DMS 273 (cell line): Measurements from ENCODE around the gene EPB41L4B.
A peak's percentile ranks its signal among the peaks of the same experiment; 100 is the strongest.
"Not testable (repeated sequence)": the region's sequence is repeated elsewhere in the genome, so short reads cannot be mapped to it uniquely, and the experiment has no call there.

Experiments used
- DNase-seq: peaks from one replicate; lab custom pipeline; 2025; ENCODE audit not compliant: unreplicated experiment; lab: John Stamatoyannopoulos, UW

EPB41L4B gene

GRCh38 chr9:109320742-109321448, at the start of gene EPB41L4B:
Gene EPB41L4B (minus strand): TSS chr9:109321059. CDS start chr9:109320446, 613 bp downstream.
- DNase-seq = peak; percentile 95

GRCh38 chr9:109369285-109369684, 48.4 kb upstream of the EPB41L4B start:
- DNase-seq = no peak

- DNase-seq = no peak
These were observed 39.9 kb upstream of the EPB41L4B start for GRCh38 chr9:109360771-109361170.

- DNase-seq = not testable (repeated sequence)
These were observed 38.2 kb upstream of the EPB41L4B start for GRCh38 chr9:109358968-109359603.

GRCh38 chr9:109355564-109356297, 34.9 kb upstream of the EPB41L4B start:
- no peak for DNase-seq

GRCh38 chr9:109354190-109354589, 33.3 kb upstream of the EPB41L4B start:
- DNase-seq = no peak

GRCh38 chr9:109351032-109351431, 30.2 kb upstream of the EPB41L4B start:
- DNase-seq = no peak

GRCh38 chr9:109349421-109349846, 28.6 kb upstream of the EPB41L4B start:
- peak; percentile 50 for DNase-seq

GRCh38 chr9:109346904-109347303, 26.0 kb upstream of the EPB41L4B start:
- DNase-seq = no peak

- DNase-seq = no peak
These were observed 24.0 kb upstream of the EPB41L4B start for GRCh38 chr9:109344866-109345265.

- DNase-seq = no peak
These were observed 22.0 kb upstream of the EPB41L4B start for GRCh38 chr9:109342878-109343277.

- peak; percentile 14 for DNase-seq
These were observed 20.7 kb upstream of the EPB41L4B start for GRCh38 chr9:109341561-109341960.

- not testable (repeated sequence) for DNase-seq
These were observed 20.1 kb upstream of the EPB41L4B start for GRCh38 chr9:109340979-109341378.

- DNase-seq = no peak
These were observed 15.6 kb upstream of the EPB41L4B start for GRCh38 chr9:109336409-109336808.

GRCh38 chr9:109335929-109336328, 15.1 kb upstream of the EPB41L4B start:
- DNase-seq = no peak

- no peak for DNase-seq
These were observed 14.3 kb upstream of the EPB41L4B start for GRCh38 chr9:109335121-109335520.

- DNase-seq = peak; percentile 55
These were observed 10.5 kb upstream of the EPB41L4B start for GRCh38 chr9:109331353-109331752.

- peak; percentile 55 for DNase-seq
These were observed 8.9 kb upstream of the EPB41L4B start for GRCh38 chr9:109329638-109330258.

GRCh38 chr9:109328978-109329637, 8.2 kb upstream of the EPB41L4B start:
- DNase-seq = peak; percentile 69

GRCh38 chr9:109325089-109325488, 4.2 kb upstream of the EPB41L4B start:
- no peak for DNase-seq

- DNase-seq = no peak
These were observed 2.9 kb upstream of the EPB41L4B start for GRCh38 chr9:109323771-109324170.
